ENCODE results near the gene PACRG.

GRCh38 chr6:162943369-162943768 is 215.6 kb downstream of the PACRG start:
- TF ChIP-seq ZC3H10 (CRISPR knock-in tag; IDR thresholded peaks at IDR 0.05) (no peak), POU6F1 (CRISPR knock-in tag; IDR thresholded peaks at IDR 0.05; ENCODE audit: borderline replicate concordance, low read depth) (no peak), CSDC2 (CRISPR knock-in tag; IDR thresholded peaks at IDR 0.05) (no peak), TCF4 (CRISPR knock-in tag; IDR thresholded peaks at IDR 0.05; ENCODE audit: borderline replicate concordance) (no peak), ZNF8 (CRISPR knock-in tag; IDR thresholded peaks at IDR 0.05) (no peak), ZFP3 (CRISPR knock-in tag; IDR thresholded peaks at IDR 0.05) (no peak)
- TF ChIP-seq, protein P1, sequence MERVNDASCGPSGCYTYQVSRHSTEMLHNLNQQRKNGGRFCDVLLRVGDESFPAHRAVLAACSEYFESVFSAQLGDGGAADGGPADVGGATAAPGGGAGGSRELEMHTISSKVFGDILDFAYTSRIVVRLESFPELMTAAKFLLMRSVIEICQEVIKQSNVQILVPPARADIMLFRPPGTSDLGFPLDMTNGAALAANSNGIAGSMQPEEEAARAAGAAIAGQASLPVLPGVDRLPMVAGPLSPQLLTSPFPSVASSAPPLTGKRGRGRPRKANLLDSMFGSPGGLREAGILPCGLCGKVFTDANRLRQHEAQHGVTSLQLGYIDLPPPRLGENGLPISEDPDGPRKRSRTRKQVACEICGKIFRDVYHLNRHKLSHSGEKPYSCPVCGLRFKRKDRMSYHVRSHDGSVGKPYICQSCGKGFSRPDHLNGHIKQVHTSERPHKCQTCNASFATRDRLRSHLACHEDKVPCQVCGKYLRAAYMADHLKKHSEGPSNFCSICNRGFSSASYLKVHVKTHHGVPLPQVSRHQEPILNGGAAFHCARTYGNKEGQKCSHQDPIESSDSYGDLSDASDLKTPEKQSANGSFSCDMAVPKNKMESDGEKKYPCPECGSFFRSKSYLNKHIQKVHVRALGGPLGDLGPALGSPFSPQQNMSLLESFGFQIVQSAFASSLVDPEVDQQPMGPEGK (CRISPR knock-in tag; IDR thresholded peaks at IDR 0.05; ENCODE audit: borderline replicate concordance): no peak
- TF ChIP-seq, protein P2, sequence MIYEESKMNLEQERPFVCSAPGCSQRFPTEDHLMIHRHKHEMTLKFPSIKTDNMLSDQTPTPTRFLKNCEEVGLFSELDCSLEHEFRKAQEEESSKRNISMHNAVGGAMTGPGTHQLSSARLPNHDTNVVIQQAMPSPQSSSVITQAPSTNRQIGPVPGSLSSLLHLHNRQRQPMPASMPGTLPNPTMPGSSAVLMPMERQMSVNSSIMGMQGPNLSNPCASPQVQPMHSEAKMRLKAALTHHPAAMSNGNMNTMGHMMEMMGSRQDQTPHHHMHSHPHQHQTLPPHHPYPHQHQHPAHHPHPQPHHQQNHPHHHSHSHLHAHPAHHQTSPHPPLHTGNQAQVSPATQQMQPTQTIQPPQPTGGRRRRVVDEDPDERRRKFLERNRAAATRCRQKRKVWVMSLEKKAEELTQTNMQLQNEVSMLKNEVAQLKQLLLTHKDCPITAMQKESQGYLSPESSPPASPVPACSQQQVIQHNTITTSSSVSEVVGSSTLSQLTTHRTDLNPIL (CRISPR knock-in tag; IDR thresholded peaks at IDR 0.05; ENCODE audit: low read depth): no peak
- TF ChIP-seq, protein P3, sequence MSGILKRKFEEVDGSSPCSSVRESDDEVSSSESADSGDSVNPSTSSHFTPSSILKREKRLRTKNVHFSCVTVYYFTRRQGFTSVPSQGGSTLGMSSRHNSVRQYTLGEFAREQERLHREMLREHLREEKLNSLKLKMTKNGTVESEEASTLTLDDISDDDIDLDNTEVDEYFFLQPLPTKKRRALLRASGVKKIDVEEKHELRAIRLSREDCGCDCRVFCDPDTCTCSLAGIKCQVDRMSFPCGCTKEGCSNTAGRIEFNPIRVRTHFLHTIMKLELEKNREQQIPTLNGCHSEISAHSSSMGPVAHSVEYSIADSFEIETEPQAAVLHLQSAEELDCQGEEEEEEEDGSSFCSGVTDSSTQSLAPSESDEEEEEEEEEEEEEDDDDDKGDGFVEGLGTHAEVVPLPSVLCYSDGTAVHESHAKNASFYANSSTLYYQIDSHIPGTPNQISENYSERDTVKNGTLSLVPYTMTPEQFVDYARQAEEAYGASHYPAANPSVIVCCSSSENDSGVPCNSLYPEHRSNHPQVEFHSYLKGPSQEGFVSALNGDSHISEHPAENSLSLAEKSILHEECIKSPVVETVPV (CRISPR knock-in tag; IDR thresholded peaks at IDR 0.05): no peak
